CD14-positive monocyte (primary cell): ENCODE data around the gene KHSRP. TPM values are rescaled to one million over a fixed set of nuclear protein-coding genes. Genes with fewer than 3 reads are reported as not detected.
"Not testable (repeated sequence)": the region's sequence is repeated elsewhere in the genome, so short reads cannot be mapped to it uniquely, and the experiment has no call there.

Experiments
- DNase-seq, 3 donors: peaks; one replicate each; pipeline ENCODE4 v3.0.0-alpha.2; 2011 to 2022
- H2AFZ ChIP-seq: 2 replicates; pipeline ENCODE4 v1.6.0; 2012; ENCODE audit warnings: mild to moderate bottlenecking, low read depth, low read length, inconsistent platforms; ENCODE audit not compliant: insufficient read depth, poor library complexity, severe bottlenecking
- H3K27ac ChIP-seq, 2 donors: 1 replicate in 1 of 2; 2 replicates in 1 of 2; pipeline ENCODE4 v1.5.1; 2012 to 2013; ENCODE audit warnings: low read length in 2 of 2, control low read depth in 1 of 2, inconsistent platforms in 1 of 2, low read depth in 1 of 2, mild to moderate bottlenecking in 1 of 2
- H3K27me3 ChIP-seq, 2 donors: one replicate each; pipeline versions ENCODE4 v1.6.0 to v1.6.1; 2011 to 2013; ENCODE audit warnings: low read length in 2 of 2; ENCODE audit not compliant: control insufficient read depth in 2 of 2, insufficient read depth in 2 of 2
- H3K36me3 ChIP-seq, 2 donors: replicated peaks in 1 of 2; 1 replicate in 1 of 2; 2 replicates in 1 of 2; pipeline versions ENCODE4 v1.5.1 to v1.6.1; 2012 to 2013; ENCODE audit warnings: low read length in 2 of 2, control low read depth in 1 of 2, inconsistent platforms in 1 of 2, mild to moderate bottlenecking in 1 of 2; ENCODE audit not compliant: insufficient read depth in 2 of 2, control insufficient read depth in 1 of 2
- H3K4me1 ChIP-seq, 2 donors: 1 replicate in 1 of 2; 2 replicates in 1 of 2; pipeline versions ENCODE4 v1.5.1 to v1.6.1; 2012 to 2013; ENCODE audit warnings: low read length in 2 of 2, control low read depth in 1 of 2, inconsistent platforms in 1 of 2, mild to moderate bottlenecking in 1 of 2, moderate library complexity in 1 of 2; ENCODE audit not compliant: insufficient read depth in 2 of 2, control insufficient read depth in 1 of 2
- H3K4me2 ChIP-seq: replicated peaks from 2 replicates; pipeline ENCODE3; 2012; ENCODE audit warnings: low read length, moderate library complexity, mild to moderate bottlenecking; ENCODE audit not compliant: poor library complexity, severe bottlenecking; ENCODE audit errors: extremely low read depth
- H3K4me3 ChIP-seq, 3 experiments: fragments of 200-600 bp in 1 of 3; sonication (generic) in 1 of 3; replicated peaks in 1 of 3; 1 replicate in 2 of 3; 2 replicates in 1 of 3; pipeline ENCODE4 v1.5.1; 2011 to 2013; ENCODE audit warnings: low read length in 3 of 3, mild to moderate bottlenecking in 3 of 3, control low read depth in 2 of 3, low read depth in 2 of 3, inconsistent platforms in 1 of 3, moderate library complexity in 1 of 3
- H3K79me2 ChIP-seq: 2 replicates; pipeline ENCODE4 v1.6.0; 2012; ENCODE audit warnings: mild to moderate bottlenecking, control low read depth, inconsistent platforms, low read length, moderate library complexity; ENCODE audit not compliant: insufficient read depth
- H3K9ac ChIP-seq: 2 replicates; pipeline ENCODE4 v1.6.0; 2017; ENCODE audit warnings: low read length, mild to moderate bottlenecking; ENCODE audit not compliant: insufficient read depth, poor library complexity, severe bottlenecking
- H3K9me3 ChIP-seq, 2 donors: replicated peaks in 1 of 2; 1 replicate in 1 of 2; 2 replicates in 1 of 2; pipeline versions ENCODE4 v1.5.1 to v1.6.1; 2012 to 2013; ENCODE audit warnings: low read length in 2 of 2, control low read depth in 1 of 2; ENCODE audit not compliant: control insufficient read depth in 1 of 2, insufficient read depth in 1 of 2
- H4K20me1 ChIP-seq: 2 replicates; pipeline ENCODE4 v1.6.0; 2012; ENCODE audit warnings: mild to moderate bottlenecking, low read length, control low read depth, moderate library complexity; ENCODE audit not compliant: insufficient read depth
- H3K27ac Mint-ChIP-seq, 7 donors: one replicate each; pipeline ENCODE4 v1.8.0; 2020; ENCODE audit warnings: mild to moderate bottlenecking in 7 of 7, mixed read lengths in 7 of 7, moderate library complexity in 6 of 7, inconsistent platforms in 2 of 7
- H3K27me3 Mint-ChIP-seq, 3 donors: one replicate each; pipeline ENCODE4 v1.8.0; 2021 to 2022; ENCODE audit warnings: low read depth in 3 of 3, mild to moderate bottlenecking in 3 of 3, mixed read lengths in 3 of 3, moderate library complexity in 3 of 3, inconsistent platforms in 1 of 3
- H3K36me3 Mint-ChIP-seq, 2 donors: one replicate each; pipeline ENCODE4 v1.8.0; 2020; ENCODE audit warnings: mixed read lengths in 2 of 2, inconsistent platforms in 1 of 2, mild to moderate bottlenecking in 1 of 2
- H3K4me1 Mint-ChIP-seq: one replicate; pipeline ENCODE4 v1.8.0; 2020; ENCODE audit warnings: mild to moderate bottlenecking, mixed read lengths
- H3K4me3 Mint-ChIP-seq, 2 donors: one replicate each; pipeline ENCODE4 v1.8.0; 2020; ENCODE audit warnings: mild to moderate bottlenecking in 2 of 2, mixed read lengths in 2 of 2, moderate library complexity in 1 of 2
- H3K9me3 Mint-ChIP-seq, 7 donors: one replicate each; pipeline ENCODE4 v1.8.0; 2020 to 2022; ENCODE audit warnings: mixed read lengths in 7 of 7, mild to moderate bottlenecking in 6 of 7, moderate library complexity in 6 of 7, inconsistent platforms in 2 of 7
- WGBS: methylation state at CpG from one replicate; pipeline ENCODE4 v1.1.5; 2013; ENCODE audit warnings: missing lambda C conversion rate; ENCODE audit not compliant: insufficient coverage; 5-methylcytosine and 5-hydroxymethylcytosine counted together
- intact Hi-C, 2 donors: fragments of 100-400 bp; cut with micrococcal nuclease; formaldehyde crosslinking; loops; one replicate each; pipeline versions ENCODE4 v1.15.0 to v1.15.1; 2023
- polyA plus RNA-seq, 3 donors: library from polyadenylated mRNA; depleted of rRNA in 1 of 3; unstranded in 2 of 3; stranded (reverse) in 1 of 3; fragments of 300-500 nt in 2 of 3; fragments of >200 nt in 1 of 3; fragmentation: Illumina TruSeq in 2 of 3; gene quantifications; 1 replicate in 2 of 3; 2 replicates in 1 of 3; pipeline ENCODE4 v1.2.3, GENCODE V29; 2012 to 2021
- TF ChIP-seq, protein P1 (sequence below): fragments of 200-600 bp; IDR thresholded peaks from one replicate; pipeline ENCODE4 v1.8.0; 2022; ENCODE audit warnings: antibody characterized with exemption, mild to moderate bottlenecking

KHSRP gene
- polyA plus RNA-seq, 3 donors = 8.6 to 63.3 (median 9.1) TPM

DNA sequence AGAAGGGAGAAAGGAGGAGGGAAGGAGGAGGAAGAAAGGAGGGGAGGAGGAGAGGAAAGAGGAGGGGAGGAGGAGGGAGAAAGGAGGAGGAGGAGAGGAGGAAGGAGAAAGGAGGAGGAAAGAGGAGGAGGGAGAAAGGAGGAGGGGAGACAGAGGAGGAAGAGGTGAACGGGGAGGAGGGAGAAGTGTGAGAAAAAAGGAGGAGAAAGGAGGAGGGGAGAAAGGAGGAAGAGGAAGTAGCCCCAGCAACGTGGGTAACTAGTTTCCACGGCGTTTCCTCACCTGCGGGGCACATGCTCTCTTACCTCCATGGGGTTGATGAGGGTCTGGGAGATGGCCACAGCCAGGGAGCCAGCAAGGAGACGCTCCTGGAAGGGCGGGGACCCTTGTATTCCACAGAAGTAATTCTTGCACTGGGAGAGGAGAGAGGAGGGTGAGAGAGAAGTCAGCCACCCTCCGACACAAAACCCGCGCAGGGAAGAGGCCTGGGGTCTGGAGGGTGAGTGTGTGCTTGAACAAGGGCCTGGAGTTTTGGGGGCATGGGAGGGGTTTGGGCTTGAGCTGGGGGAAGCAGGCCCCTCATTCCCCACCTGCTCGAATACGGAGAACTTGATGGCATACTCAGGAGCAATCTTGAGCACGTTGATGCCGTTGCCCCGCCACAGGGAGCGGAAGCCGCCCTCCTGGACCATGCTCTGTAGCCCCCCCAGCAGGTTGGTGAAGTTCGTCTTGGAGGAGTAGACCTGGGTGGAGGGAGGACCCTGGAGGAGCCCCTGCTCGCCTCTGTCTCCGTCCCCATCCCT lies 5.0 kb upstream of the KHSRP start:
- Mint-ChIP-seq H3K36me3 (no peaks in the 10 kb centered on the region), H3K4me1 (peaks cover 14% of the 10 kb centered on the region), H3K4me3 (no peak overlapping the region), H3K27ac (peak overlapping the region in 1 of 7 donors; percentile 69), H3K27me3 (peaks cover 4 to 14% (median 12%) of the 10 kb centered on the region in 3 donors), H3K9me3 (peaks cover 0 to 6% (median 3%) of the 10 kb centered on the region in 7 donors)
- H3K79me2 ChIP-seq = no peaks in the 10 kb centered on the region
- H3K9ac ChIP-seq = no peak overlapping the region
- H3K4me2 ChIP-seq = no peak overlapping the region
- H3K4me3 ChIP-seq = no peak overlapping the region
- H3K27ac ChIP-seq = no peak overlapping the region
- no peak for DNase-seq
- no peak overlapping the region for H2AFZ ChIP-seq
- H3K27me3 ChIP-seq = no peaks in the 10 kb centered on the region
- H4K20me1 ChIP-seq = no peaks in the 10 kb centered on the region
- peaks cover 6 to 14% of the 10 kb centered on the region in 2 donors for H3K4me1 ChIP-seq
- intact Hi-C loops = loop anchor here (5.0 to 10.0 kb wide), 4 partner anchors 55 to 525 kb away; partner anchors contain the start of genes ALKBH7 (in 2 of the 2), GPR108 (in 1 of the 2), NDUFA11 (in 1 of the 2) and PSPN (in 1 of the 2)
- H3K36me3 ChIP-seq = no peaks in the 10 kb centered on the region
- TF ChIP-seq, protein P1, sequence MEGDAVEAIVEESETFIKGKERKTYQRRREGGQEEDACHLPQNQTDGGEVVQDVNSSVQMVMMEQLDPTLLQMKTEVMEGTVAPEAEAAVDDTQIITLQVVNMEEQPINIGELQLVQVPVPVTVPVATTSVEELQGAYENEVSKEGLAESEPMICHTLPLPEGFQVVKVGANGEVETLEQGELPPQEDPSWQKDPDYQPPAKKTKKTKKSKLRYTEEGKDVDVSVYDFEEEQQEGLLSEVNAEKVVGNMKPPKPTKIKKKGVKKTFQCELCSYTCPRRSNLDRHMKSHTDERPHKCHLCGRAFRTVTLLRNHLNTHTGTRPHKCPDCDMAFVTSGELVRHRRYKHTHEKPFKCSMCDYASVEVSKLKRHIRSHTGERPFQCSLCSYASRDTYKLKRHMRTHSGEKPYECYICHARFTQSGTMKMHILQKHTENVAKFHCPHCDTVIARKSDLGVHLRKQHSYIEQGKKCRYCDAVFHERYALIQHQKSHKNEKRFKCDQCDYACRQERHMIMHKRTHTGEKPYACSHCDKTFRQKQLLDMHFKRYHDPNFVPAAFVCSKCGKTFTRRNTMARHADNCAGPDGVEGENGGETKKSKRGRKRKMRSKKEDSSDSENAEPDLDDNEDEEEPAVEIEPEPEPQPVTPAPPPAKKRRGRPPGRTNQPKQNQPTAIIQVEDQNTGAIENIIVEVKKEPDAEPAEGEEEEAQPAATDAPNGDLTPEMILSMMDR = no peak
- WGBS = 52% methylated on average over 12 of the region's 20 CpGs
- H3K9me3 ChIP-seq = no peaks in the 10 kb centered on the region

DNA sequence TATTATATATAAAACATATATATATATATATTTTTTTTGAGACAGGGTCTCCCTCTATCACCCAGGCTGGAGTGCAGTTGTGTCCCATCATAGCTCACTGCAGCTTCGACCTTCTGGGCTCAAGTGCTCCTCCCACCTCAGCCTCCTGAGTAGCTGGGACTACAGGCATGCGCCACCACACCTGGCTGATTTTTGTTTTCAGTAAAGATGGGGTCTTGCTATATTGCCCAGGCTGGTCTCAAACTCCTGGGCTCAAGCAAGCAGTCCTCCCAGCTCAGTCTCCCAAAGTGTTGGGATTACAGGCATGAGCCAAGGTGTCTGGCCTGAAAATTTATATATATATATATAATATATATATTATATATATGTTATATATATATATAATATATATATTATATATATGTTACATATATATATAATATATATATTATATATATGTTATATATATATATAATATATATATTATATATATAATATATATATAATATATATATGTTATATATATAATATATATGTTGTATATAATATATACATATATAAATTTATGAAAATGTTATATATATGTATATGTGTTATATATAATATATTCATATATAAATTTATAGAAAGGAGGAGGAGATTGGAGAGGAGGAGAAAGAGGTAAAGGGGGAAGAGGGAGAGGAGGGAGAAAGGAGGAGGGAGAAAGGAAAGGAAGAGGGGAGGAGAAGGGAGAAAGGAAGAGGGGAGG lies 4.2 kb upstream of the KHSRP start:
- H2AFZ ChIP-seq, DNase-seq, H3K9me3 ChIP-seq, H3K27ac Mint-ChIP-seq, H3K9me3 Mint-ChIP-seq, H3K9ac ChIP-seq, H3K36me3 Mint-ChIP-seq, H4K20me1 ChIP-seq, H3K4me2 ChIP-seq, H3K27ac ChIP-seq, H3K4me3 ChIP-seq, H3K36me3 ChIP-seq, H3K79me2 ChIP-seq, H3K4me3 Mint-ChIP-seq, H3K27me3 ChIP-seq: not testable (repeated sequence)
- intact Hi-C loops = loop anchor here (5.0 to 10.0 kb wide), 4 partner anchors 54 to 524 kb away; partner anchors contain the start of genes ALKBH7 (in 2 of the 2), GPR108 (in 1 of the 2), NDUFA11 (in 1 of the 2) and PSPN (in 1 of the 2)
- WGBS = 100% methylated on average over 1 of the region's 2 CpGs
- H3K27me3 Mint-ChIP-seq = peaks cover 4 to 14% (median 12%) of the 10 kb centered on the region in 3 donors
- H3K4me1 Mint-ChIP-seq = peaks cover 14% of the 10 kb centered on the region
- H3K4me1 ChIP-seq = peaks cover 9 to 17% of the 10 kb centered on the region in 2 donors
